HG03469 (cell line): Measurements from ENCODE around the gene TMX2.

ENCODE experiments used
- ATAC-seq: cut with Tn5 transposase; IDR thresholded peaks from one replicate; pipeline ENCODE4 v1.9.1; 2021; ENCODE audit warnings: mild to moderate bottlenecking, moderate library complexity, moderate number of reproducible peaks; ENCODE audit not compliant: unreplicated experiment

TMX2 gene

GRCh38 chr11:57763568-57763967 is 51.2 kb downstream of the TMX2 start:
- ATAC-seq = no peak

- no peak for ATAC-seq
These were observed 51.6 kb downstream of the TMX2 start for GRCh38 chr11:57764021-57764420.

- ATAC-seq = no peak
These were observed 52.2 kb downstream of the TMX2 start for GRCh38 chr11:57764566-57764965.

- ATAC-seq = no peak
These were observed 52.6 kb downstream of the TMX2 start for GRCh38 chr11:57764972-57765371.

DNA sequence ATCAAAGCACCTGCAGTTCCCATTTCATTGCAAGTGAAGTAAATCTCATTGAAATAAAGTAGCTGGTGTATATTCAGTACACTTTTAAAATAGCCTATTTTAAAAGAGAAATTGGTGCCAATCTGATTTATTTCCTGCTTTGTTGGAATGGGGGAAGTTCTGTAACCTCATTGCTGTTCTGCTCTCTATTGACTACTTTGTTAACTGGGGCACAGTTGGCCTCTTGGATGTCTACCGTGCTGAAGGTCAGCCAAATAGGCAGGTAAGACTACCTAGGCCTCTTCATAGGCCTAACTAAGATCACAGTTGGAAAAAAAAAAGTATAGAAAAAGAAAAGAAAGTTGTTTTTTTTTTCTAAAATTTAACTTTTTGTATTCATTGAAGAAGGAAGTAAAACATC is 58.4 kb downstream of the TMX2 start:
- no peak for ATAC-seq

- no peak for ATAC-seq
These were observed 59.0 kb downstream of the TMX2 start for GRCh38 chr11:57771365-57771764.

GRCh38 chr11:57772562-57772961 is 60.2 kb downstream of the TMX2 start:
- ATAC-seq = no peak

GRCh38 chr11:57773026-57773598 is 60.7 kb downstream of the TMX2 start:
- no peak for ATAC-seq

GRCh38 chr11:57775491-57775890 is 63.1 kb downstream of the TMX2 start:
- ATAC-seq = no peak

DNA sequence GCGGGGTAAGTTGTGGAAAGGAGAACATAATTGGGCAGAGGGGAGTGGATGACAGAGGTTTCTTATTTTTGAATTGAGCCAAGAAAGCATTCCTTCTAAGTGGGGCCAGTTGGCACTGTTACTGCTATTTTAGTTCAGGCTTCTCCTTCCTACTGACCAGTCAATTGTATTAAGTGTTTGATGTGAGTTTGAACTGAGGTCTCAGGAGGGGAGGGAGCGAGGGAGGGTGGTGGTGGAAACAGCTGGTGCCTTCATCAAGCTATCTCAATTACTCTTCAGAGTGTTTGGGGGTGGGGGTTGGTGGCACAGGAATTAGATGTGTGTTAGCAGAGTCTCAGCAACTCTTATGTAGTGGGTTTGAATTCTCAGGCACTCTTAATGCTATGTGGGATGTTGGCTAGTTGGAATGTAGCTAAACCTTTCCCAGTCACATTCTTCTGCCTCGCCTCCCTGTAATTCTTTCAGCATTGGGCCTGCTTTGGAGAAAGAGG is 63.7 kb downstream of the TMX2 start:
- no peak for ATAC-seq

GRCh38 chr11:57776577-57777210 is 64.3 kb downstream of the TMX2 start:
- no peak for ATAC-seq

DNA sequence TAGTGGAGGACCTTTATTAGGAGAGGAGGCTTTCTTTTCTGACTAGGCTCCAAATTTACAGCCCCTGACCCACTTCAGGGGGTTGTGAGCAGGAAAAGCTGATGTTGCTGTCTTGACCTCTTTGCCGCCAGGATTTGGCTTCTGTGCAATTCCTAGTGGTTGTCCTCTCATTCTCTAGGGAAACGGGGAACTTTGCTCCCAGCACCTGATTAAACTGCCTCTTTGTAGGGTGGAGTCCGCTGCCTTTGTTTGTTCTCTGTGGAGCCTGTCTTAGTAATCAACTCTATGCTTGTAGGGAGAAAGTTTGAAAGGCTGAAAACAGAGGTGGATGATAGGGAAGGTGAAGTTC is 65.5 kb downstream of the TMX2 start:
- ATAC-seq = no peak

DNA sequence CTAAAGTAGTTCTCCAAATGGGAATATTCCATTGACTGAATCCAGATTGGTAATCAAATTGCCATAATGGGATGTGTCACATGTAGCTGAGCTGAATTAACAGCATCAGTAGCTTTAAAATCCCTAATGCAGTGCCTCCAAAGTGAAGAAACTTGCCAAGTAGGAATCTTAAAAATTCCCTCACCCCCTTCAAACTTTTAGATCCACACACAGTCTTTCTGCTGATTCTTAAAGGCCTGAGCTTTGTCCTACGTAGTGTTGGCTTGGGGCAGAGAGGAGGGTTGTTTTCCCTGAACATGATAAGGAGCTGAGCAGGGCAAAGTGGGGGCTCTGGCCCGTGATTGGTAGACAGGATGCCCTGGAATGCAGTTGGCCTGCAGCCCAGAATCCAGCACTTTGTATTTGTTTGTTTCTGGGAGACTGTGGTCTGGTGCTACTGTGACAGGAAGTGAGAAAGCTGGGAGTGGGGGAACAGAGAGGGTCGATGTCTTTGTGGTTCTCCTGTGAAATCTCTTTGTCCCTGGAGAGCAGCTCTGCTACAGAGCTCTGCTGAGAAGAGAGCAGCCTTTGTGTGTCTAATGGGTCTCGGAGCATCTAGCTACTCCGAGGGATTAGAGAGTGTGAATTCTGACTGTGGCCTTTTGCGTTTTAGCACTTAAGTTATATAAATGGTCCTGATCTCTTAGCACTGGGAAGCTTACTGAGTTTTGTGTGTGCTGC is 66.1 kb downstream of the TMX2 start:
- ATAC-seq = no peak

DNA sequence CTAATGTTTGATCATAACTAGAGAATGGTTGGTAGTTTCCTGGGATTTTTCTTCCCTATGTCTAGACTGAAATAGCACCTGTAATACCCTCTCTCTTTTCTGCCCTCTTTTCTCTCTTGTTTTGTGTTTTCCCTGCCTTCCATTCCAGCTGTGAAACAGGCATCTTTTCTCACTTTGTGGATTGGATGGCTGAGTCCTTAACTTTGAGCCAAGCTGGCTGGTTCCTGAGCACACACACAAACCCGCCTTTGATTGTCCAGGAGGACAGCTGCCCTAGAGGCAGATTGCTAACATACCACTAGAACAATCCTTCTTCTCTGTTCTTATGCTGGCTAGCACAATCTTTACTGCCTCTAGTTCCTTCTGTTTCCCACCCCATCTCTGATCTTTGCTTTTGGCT is 66.9 kb downstream of the TMX2 start:
- no peak for ATAC-seq

- ATAC-seq = no peak
These were observed 69.1 kb downstream of the TMX2 start for GRCh38 chr11:57781529-57781943.

DNA sequence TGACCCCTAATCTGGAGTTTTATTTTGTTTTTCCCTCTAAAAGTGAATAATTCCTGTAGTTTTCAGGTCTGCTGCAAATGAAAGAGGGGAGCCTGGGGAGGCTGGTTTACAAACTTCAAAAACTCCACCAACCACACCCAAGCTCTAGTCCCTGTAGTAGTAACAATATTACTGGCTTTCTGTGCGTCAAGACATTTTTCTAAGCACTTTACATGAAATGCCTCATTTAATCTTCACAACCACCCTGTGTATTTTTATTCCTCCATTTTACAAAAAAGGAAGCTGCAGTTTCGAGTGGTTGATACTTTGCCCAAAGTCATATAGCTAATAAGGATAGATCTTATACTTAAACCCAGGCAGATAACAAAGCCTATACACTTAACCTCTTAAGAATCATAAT is 72.7 kb downstream of the TMX2 start:
- peak; percentile 56 for ATAC-seq

GRCh38 chr11:57786436-57786835 is 74.0 kb downstream of the TMX2 start:
- no peak for ATAC-seq

- no peak for ATAC-seq
These were observed 74.7 kb downstream of the TMX2 start for GRCh38 chr11:57787006-57787604.

DNA sequence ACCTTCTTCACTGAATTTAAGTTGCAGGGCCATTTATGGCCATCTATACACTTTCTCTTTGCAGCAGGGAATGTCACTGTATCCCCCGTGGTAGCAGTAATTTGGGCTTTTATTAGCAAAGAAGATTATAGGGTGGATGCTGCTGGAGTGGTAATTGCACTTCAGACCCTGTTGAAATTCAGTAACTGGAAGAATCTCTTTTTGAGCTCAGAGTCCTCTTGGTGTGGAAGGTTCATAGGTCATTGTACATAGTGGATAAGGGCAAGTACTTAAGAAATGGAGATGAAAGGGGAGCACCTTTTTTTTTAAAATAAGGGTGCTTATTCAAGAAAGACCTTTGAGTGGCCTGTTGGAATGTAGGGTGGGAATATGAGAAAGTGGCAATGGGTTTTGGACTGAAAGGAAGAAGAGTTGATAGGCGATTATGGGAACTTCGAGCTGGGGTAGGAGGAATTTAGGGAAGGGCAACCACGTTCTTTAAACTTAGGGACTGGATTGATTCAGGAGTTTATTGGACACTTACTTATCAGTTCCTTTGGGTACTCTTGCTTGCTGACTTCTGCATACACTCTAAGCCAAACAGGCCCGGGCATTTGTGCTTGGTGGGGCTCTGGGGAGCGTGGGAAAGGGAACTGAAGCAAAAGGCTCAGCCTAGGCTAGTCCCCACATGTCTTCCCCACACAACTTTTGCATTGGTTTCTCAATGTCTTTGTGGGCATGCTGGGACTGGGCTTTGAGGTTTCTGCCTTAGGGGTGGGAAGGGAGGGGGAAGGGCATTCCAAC is 75.7 kb downstream of the TMX2 start:
- ATAC-seq = peak; percentile 35

- no peak for ATAC-seq
These were observed 76.3 kb downstream of the TMX2 start for GRCh38 chr11:57788703-57789088.
